Activated effector memory CD4-positive, alpha-beta T cell treated with Interleukin-2 at 50 U/mL for 16 hours (primary cell): ENCODE data around the gene ARMC2.
"Not testable (repeated sequence)": the region's sequence is repeated elsewhere in the genome, so short reads cannot be mapped to it uniquely, and the experiment has no call there.

ENCODE experiments used
- DNase-seq: peaks from one replicate; pipeline ENCODE4 v3.0.0-alpha.2; 2020

ARMC2 gene

DNA sequence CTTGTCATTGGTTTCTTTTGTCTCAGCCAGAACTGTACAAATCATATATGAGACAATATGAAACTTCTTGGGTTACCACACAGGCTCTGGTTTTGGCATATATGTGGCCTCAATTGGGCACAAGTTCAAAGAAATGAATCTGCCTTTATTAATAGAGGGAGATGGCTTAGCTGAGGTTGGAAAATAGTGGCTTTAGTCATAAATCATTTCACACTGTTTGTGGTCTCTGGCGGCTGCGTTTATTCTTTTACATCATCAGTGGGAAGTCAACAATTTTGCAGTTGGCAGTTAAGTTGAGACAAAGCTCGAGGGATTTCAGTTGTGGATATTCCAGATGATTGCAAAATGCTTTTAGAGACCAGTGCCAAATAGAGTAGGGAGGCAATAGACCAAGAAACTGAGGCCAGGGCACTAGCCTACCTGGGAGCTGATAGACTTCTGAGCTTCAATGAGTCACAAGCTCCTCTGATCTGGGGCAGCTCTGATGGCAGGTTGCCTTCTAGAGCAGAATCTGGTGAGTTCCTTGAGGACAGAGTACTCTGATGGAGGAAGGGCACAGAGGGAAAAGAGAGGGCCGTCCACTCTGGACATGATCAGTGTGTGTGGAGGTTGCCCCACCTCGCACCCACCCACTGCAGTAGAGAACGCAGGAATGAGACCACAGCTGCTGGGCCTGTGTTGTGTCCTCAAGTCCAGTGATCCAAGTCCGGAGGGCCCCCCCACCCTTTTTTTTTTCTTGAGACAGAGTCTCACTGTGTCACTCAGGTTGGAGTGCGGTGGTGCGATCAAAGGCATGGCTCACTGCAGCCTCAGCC, 73.5 kb downstream of the ARMC2 start:
- no peak for DNase-seq

DNA sequence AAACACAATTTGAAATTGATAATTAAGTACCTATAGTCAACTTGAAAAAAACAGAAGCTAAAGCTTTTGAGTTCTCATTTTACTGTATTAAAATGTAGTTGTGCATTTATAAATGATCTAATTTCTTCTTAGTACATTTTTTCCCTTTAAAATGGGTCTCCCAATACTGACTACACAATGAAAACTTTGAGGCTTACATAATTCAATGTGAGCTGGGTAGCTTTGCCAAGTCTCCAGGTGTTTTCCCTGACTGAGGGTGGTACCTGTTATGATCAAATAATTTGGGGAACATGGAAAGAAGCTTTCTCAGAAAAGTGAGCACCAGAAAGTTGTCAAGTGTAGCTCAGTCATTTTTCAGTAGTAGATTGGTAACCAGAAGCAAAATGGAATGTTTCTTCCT, 74.3 kb downstream of the ARMC2 start:
- no peak for DNase-seq

DNA sequence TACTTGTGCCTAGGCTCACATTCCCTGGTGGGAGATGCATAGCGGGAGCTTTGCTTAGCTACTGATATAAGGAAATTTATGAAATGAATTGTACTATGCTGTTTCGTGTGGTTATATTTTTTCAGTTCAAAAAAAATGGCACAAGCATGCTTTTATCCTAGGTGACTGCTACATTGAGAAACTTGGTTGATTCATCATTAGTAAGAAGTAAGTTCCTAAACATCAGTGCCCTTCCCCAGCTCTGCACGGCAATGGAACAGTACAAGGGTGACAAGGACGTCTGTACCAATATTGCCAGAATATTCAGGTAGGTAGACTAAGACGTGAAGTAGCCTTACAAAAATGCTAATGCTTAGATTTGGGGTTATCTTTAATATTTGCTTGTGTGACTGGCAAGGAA, 79.7 kb downstream of the ARMC2 start:
- DNase-seq, result no peak

DNA sequence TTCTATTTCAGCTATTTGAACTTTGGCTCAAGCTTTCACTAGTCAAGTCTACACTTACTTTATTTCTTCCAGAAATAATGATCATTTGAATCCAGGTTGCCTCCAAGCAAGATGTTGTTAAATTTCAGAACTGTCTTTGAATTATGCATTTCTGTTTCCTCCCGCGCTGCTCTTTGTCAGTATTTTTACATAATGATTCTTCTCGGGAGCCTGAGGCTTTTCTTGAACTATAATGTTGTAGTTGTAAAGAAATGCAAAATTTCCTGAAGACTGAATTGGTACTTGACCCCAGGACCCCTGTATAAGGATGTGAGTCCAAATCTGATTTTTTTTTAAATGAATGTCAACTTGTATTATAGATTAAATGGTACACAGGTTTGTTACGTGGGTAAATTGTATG, 80.4 kb downstream of the ARMC2 start:
- DNase-seq, result no peak

DNA sequence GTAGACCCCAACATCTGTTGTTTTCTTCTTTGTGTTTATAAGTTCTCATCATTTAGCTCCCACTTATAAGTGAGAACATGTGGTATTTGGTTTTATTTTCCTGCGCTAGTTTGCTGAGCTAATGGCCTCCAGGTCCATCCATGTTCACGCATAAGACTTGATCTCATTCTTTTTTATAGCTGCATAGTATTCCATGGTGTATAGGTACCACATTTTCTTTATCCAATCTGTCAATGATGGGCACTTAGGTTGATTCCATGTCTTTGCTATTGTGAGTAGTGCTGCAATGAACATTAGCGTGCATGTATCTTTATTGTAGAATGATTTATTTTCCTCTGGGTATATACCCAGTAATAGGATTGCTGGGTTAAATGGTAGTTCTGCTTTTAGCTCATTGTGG, 82.9 kb downstream of the ARMC2 start:
- not testable (repeated sequence) for DNase-seq

DNA sequence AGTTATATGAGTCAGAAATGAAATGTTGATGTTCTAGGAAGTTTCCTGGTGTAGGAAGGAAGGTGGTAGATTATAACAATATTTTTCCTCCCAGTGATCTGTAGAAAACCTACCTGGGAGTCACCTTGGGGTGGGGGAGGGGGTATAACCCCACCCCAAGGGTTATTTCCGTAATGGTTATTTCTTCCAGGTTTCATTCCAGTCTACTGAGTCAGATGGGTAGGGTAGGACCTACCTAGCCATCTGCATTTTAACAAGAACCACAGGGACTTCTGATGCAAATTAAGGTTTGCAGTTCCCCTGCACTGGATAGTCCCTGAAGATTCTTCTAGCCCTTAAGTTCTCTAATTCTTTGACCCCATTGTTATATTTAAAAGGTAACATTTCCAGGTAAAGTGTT, 88.9 kb downstream of the ARMC2 start:
- no peak for DNase-seq

DNA sequence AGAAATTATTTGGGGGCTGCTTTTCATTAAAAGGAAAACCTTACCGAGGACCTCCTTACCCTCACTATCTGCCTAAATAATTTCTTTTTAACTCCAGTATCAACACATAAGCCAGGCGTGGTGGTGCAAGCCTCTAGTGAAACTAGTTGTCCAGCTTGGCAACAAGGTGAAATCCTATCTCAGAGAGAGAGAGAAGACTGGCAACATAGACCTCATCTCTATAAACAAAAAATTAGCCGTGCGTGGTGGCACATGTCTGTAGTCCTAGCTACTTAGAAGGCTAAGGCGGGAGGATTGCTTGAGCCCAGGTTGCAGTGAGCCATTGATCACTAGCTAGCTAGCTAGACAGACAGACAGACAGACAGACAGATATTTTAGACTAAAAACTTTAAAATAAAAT, 92.5 kb downstream of the ARMC2 start:
- DNase-seq, result no peak

DNA sequence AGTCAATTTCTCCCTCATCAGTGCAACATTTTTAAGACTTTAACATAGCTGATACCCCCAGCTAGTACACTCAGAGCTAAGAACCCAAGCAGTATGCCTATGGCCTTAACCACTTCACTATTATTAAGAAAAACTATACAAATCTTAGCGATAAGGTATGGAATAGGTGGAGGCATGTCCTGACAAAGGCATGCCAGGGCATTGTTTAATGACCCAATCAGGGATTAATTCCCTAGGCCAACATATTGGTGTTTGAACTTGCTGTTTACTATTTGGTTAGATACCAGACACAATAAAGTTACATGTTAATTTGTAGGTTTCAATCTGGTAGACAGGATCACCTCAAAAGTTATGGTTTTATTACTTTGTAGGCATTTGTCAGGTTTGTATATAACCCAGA, 93.1 kb downstream of the ARMC2 start:
- DNase-seq, result no peak

DNA sequence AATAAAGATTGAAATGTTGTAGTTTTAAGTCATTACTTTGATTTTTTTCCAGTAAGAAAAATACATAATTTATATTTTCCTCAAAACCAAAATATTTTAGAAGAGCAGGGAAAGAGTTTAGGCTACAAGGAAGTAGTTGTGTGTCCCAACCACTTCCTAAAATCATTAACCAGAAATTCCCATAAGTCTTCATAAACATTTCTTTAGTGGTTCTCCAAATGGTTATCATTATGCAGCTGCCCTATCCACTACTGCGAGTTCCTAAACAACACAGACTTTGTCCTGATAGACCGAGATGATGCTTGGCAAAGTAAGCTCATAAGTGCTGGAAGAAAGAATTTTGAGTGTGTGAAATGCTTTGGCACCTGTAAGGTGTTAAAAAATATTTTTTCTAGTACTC, 93.6 kb downstream of the ARMC2 start:
- DNase-seq, result no peak

DNA sequence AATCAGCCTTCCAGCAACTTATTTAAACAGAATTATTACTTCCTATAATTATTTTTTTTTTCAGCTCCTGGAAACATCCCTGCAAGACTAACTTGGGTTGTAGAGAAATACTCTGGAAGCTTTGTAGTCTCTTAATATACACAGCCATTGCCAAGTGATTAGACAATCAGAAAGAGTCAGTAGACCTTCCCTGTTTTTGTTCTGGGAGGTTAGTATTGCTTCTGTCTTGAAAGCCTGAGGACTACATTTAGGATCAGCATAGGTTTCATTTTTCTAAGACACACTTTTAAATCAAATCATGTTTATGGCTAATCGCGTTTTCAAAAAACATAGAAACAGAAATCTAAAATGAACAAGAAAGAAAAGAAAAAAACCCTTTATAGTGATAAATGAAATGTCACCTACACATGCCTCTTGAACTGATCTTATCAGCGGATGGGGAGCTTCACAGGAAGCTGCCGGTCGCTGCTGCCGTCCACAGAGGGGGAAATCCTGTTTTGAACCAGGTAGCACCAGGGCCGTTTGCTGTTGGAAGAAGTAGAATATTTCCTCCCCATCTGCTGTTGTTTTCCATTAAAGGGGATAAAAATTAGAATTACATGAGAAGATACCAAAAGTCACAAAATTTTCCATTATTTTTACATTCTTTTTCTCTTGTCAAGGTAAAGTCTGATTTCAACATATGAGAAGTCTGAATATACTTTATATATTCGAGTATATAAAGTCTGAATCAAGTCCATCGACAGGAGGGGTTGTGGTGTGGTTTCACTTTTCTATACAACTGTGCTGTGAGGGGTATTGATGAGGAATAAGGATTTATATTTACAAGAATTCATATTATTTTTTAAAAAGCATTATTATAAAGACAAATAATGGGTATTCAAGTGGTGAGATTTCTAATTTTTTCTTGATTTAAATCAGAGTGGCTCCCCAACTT, 94.6 kb downstream of the ARMC2 start:
- DNase-seq, result peak; percentile 58

DNA sequence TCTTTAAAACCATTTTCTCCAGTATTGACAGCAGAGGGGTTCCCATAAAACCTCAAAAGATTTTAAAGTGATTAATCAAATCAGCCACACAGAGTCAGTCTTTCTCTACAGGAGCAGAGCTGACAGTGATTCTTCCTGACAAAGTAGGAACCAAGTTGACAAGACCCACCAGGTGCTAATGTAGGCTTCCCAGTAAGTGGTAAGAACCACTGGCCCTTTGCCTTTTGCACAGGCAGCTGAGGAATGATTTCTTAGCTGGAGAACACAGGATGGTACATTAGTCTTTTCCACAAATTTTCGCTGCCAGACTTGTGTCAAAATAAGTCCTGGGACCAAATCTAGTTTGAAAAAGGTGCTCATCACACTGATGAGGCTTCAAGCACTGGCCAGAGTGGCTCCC, 95.8 kb downstream of the ARMC2 start:
- no peak for DNase-seq

DNA sequence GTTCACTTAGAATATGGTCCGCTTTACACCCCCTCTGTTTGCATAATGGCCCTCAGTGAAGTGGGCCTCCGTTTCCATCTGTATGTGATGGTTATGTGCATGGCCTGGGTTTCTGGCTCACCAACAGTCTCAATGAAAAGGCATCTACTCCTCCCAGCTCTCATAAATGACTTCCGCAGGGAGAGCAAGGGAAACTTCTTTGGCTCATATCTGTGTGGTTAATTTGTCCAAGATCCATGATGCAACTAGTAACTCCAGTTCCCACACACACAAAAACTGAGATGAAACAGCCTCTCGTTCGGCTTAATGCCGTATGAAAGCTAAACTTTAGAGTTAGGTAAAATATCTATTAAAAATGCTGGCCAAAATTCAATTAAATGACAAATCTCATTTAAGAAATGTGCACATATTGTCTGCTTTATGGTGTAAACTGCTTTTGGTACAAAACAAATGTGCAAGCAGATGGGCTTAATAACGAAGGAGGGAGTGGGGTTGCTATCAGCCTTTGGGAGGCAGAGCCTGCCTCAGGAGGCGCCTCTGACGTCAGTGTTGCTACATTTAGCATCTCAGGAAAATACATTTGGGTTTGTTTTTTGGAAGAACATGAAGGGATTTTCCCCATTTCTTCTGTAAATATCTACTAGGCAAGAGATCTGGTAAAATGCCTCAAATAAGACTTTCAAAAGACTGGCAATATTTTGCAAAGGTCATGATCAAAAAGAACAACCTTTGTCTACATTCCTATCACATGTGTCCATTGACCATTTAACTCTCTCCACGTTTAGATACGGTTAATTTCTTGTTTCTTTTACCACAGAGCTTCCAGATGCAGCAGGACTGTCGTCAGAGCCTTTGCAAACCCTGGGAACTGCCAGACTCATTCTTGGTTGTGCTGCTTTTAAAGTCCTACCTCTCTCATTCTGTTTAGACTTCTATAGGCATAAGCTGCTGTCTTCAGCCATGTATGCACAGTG, 96.8 kb downstream of the ARMC2 start:
- DNase-seq, result no peak

DNA sequence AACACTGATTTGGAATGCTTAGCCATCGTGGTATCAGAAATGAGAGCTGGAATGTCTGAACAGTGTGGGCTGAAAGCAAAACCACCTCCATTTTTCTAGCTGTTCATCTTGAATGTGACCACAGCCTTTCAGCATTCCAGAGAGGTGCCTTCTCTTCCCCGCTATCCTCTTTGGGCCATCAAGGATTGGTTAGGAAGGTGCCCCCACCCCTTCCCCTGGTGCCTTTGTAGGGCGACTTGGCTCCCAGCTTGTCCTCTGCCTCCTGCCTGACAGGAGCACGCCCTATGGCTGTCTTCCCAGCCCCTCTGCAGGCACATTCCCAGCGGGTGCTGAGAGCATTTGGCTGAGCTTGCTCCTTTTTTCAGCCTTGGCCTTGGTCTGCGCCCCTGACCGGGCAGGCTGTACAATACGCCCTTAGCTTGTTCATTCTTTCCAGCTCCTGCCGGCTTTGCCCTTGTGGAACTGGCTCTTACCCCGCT, 97.5 kb downstream of the ARMC2 start:
- no peak for DNase-seq

DNA sequence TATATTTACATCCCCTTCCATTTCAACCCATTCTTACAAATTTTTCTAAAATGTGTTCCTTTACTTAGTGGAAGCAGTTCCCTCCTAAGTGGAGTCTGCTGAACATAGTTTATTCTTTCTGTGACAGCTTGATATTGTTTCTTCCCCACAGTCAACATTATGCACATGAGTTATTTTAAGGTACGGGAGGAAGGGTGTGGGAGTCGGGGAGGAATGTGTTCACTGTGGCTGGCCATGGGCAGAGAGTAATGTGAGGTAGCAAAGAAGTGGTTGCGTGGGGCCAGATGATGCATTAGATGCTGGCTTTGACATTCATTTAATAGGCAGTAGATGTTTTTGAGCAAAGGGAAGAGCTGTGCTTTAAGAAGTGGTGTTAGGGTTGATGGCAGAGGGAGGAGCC, 98.5 kb downstream of the ARMC2 start:
- no peak for DNase-seq

DNA sequence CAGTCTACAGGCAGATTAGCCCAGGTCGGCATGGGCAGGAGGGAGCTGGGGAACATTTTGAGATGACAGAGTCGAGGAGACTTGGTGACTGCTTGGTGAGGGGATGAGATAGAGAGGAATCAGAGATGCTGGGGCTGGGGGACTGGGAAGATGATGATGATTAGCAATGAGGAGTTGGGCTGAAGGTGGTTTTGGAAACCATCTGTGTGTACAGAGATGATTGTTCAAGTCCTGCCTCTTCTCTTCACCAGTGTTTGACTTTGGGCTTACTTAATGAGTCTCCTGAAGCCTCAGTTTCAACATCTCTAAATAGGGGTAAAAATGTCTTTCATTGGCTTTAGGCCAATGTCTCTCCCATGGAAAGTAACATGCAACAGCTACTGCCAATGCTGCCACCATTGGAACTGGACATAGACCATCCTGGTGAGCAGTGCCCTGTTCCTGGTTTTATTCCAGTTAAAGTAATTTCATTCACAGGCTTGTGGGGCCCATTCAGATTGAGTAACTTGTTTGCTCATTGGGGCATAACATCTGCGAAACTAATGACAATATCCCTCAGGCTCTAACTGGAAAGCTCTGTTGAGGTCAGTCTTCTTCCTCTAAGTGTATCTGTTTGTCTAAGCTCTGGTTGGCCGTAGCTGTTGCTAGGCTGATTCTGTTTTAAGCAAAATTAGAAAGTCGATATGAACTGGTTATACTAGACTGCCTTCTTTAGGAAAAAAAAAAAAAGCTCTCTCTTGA, 99.1 kb downstream of the ARMC2 start:
- no peak for DNase-seq

DNA sequence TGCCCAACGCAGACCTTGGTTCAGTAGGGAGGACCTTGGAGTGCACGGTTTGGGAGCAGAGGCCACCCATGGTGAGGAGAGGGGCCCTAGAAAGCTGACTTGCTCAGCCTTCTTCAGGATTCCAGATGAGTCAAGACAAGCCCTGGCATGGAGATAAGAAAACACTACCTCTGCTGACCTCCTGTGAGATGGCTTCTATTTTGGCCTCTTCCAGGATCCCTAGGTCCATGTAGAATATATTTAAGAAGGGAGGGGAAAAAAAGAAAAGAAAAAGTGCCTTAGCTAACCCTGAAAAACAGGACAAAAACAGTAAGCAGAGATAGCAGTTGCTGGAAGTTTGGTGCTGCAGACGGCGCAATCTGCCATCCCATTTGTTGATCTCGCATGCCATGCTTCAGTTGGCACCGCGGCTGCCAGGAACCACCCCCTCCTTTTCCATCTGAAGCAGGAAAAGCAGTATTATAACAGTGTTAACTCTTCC, 100.0 kb downstream of the ARMC2 start:
- no peak for DNase-seq

DNA sequence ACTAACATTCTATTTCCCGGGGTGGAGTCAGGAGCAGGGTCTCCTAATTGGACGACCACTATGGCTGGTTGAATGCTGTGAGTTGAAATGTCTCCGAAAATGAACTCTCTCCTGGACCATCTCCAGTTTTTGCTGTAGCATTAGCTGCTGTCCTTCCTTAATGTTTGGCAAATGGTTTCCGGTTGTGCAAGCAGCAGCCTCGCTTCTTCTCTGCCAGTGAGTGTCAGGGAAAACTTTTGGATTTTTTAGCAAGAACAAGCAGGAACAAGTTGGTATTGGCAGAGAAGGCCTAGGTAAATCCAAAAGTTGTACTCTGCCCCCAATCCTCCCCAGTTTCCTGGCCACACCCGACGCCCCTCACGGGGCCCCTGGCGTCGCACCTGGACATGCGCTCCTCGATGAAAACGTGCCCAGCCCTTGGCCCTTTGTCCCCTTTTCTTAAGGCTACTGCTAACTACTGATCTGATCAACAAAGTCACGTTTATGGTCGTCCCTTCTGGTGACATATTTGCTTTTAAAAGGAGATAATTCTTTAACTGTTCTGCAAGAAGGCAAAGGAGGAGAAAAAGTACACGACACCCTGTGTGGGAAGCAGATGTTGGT, 103.2 kb downstream of the ARMC2 start:
- DNase-seq, result no peak

DNA sequence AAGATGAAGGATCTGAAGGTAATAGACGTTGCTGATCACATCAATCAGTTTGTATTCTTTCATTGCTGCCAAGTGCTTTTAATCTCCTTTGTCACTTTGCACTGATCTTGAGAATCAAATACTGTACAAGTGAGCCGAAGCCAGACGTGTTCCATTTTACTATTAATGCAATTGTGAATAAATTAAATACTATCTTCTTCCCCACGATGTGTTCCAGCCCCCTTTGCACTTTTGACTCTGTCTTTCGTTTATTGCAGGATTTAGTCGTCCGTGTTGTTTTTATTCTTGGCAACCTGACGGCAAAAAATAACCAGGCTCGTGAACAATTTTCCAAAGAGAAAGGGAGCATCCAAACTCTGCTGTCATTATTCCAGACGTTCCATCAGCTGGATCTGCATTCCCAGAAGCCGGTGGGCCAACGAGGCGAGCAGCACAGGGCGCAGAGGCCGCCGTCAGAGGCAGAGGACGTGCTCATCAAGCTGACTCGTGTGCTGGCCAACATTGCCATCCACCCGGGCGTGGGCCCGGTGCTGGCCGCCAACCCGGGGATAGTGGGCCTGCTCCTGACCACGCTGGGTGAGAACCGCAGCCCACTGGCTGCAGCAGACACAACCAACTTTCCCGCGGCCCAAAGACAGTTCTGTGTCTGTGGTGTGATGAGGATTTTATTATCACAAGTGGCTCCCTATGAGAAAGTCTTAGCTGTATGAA, 104.7 kb downstream of the ARMC2 start:
- DNase-seq, result no peak

DNA sequence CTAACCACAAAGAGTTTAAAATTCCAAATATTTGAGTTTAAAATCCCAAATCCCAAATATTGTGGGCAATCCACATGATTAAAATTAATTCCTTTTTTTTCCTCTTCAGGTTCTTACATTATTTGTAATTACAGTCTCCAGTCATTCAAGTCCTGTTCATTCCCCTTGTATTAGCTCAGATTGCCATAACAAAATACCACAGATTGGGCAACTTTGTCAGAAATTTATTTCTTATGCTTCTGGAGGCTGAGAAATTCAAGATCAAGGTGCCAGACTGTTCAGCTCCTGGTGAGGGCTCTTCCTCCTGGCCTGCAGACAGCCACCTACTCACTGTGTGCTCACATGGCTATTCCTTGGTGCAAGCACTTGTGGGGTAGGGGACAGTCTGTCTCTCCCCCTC, 105.5 kb downstream of the ARMC2 start:
- no peak for DNase-seq

DNA sequence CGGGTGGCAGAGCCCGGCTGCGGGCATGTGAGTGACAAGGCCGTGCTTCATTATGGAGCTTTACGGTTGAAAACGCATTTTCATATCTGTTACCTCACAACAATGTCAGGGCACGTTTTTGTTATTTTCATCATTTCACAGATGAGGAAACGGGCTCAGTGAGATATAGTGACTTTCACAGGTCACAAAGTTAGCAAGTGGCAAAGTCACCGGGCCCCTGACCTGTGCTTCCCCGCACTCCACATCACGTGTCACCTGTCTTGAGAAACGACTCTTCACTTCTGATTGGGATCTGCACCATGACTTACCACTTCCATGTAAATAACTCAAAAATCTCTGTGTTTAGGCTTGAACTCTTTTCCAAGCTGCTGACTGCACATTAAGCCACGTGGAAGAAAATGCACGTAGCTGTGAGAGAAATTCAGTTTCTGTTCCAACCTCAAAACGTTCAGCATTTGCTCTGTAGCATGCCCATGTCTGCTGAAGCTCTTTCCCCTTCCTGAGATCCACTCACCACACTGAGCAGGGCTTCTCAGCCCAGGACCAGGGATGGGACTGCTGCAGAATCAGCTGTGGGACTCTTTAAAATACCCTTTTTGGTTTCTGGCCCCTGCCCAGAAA, 107.2 kb downstream of the ARMC2 start:
- DNase-seq, result no peak
